HEK293 (cell line): ENCODE data around the gene SDE2.

ENCODE experiments used
- CTCF ChIA-PET: fragments of 350-600 bp; formaldehyde crosslinking; extraction: SDS; loops from one replicate; lab custom pipeline; 2021; ENCODE audit warnings: antibody characterized with exemption; lab: Yijun Ruan, JAX
- POLR2A ChIA-PET: fragments of 300-600 bp; formaldehyde crosslinking; extraction: SDS; loops from one replicate; lab custom pipeline; 2020; ENCODE audit warnings: antibody characterized with exemption, inconsistent platforms; lab: Yijun Ruan, JAX
- H3K27ac ChIP-seq: fragments of 200-500 bp; sonication (Bioruptor generic); 2 replicates; pipeline ENCODE4 v1.5.1; 2014; ENCODE audit warnings: low read depth, low read length, control low read depth, inconsistent platforms; ENCODE audit errors: extremely low read depth
- H3K36me3 ChIP-seq, 2 experiments: fragments of 200-500 bp in 1 of 2; sonication (Bioruptor generic) in 1 of 2; 1 replicate in 1 of 2; 2 replicates in 1 of 2; pipeline ENCODE4 v1.5.1; 2014 to 2017; ENCODE audit warnings: inconsistent platforms in 2 of 2, low read length in 2 of 2; ENCODE audit not compliant: control insufficient read depth in 2 of 2, insufficient read depth in 1 of 2
- H3K4me1 ChIP-seq: fragments of 200-500 bp; sonication (Bioruptor generic); 2 replicates; pipeline ENCODE4 v1.5.1; 2014; ENCODE audit warnings: mild to moderate bottlenecking, low read length, inconsistent platforms; ENCODE audit not compliant: control insufficient read depth, insufficient read depth
- H3K4me3 ChIP-seq: 2 replicates; pipeline ENCODE4 v1.5.1; 2011; ENCODE audit warnings: low read depth, mild to moderate bottlenecking, control low read depth, low read length, moderate library complexity
- H3K9me3 ChIP-seq: fragments of 200-500 bp; sonication (Bioruptor generic); 2 replicates; pipeline ENCODE4 v1.5.1; 2014; ENCODE audit warnings: low read depth, low read length, inconsistent platforms; ENCODE audit not compliant: control insufficient read depth, insufficient read depth
- BCL11B ChIP-seq: fragments of 450-650 bp; formaldehyde crosslinking; IDR thresholded peaks from 2 replicates; pipeline ENCODE4 v1.5.1; 2016; ENCODE audit warnings: low read depth, missing biosample characterization, missing genetic modification characterization
- FEZF1 ChIP-seq: fragments of 450-650 bp; formaldehyde crosslinking; IDR thresholded peaks from 2 replicates; pipeline ENCODE4 v1.5.1; 2016; ENCODE audit warnings: missing biosample characterization, missing genetic modification characterization
- HOXD13 ChIP-seq: sonication (generic); formaldehyde crosslinking; IDR thresholded peaks from 2 replicates; pipeline ENCODE4 v1.8.0; 2022; ENCODE audit warnings: missing genetic modification reagents, borderline replicate concordance
- PRDM10 ChIP-seq: fragments of 450-650 bp; formaldehyde crosslinking; IDR thresholded peaks from 2 replicates; pipeline ENCODE4 v1.5.1; 2016; ENCODE audit warnings: missing biosample characterization, missing genetic modification characterization
- SALL2 ChIP-seq: fragments of 450-650 bp; formaldehyde crosslinking; IDR thresholded peaks from 2 replicates; pipeline ENCODE4 v1.5.0; 2017; ENCODE audit warnings: missing biosample characterization, mild to moderate bottlenecking, missing genetic modification characterization, borderline replicate concordance
- ZBTB1 ChIP-seq: fragments of 450-650 bp; formaldehyde crosslinking; IDR thresholded peaks from 2 replicates; pipeline ENCODE4 v1.5.1; 2016; ENCODE audit warnings: missing biosample characterization, missing genetic modification characterization
- ZBTB11 ChIP-seq: fragments of 450-650 bp; formaldehyde crosslinking; conservative IDR thresholded peaks from 2 replicates; pipeline ENCODE4 v1.5.1; 2016; ENCODE audit warnings: low read depth, missing biosample characterization, missing genetic modification characterization
- ZBTB26 ChIP-seq: fragments of 450-650 bp; formaldehyde crosslinking; optimal IDR thresholded peaks from 2 replicates; pipeline ENCODE3; 2016; ENCODE audit warnings: missing biosample characterization, mild to moderate bottlenecking, missing genetic modification characterization
- ZBTB44 ChIP-seq: fragments of 450-650 bp; IDR thresholded peaks from 2 replicates; pipeline ENCODE4 v1.5.1; 2018; ENCODE audit warnings: missing biosample characterization, mild to moderate bottlenecking, missing genetic modification characterization
- ZNF121 ChIP-seq: fragments of 450-650 bp; formaldehyde crosslinking; IDR thresholded peaks from 2 replicates; pipeline ENCODE4 v1.5.1; 2016; ENCODE audit warnings: missing biosample characterization, missing genetic modification characterization
- ZNF175 ChIP-seq: fragments of 450-650 bp; formaldehyde crosslinking; IDR thresholded peaks from 2 replicates; pipeline ENCODE4 v1.5.1; 2016; ENCODE audit warnings: missing biosample characterization, missing genetic modification characterization
- ZNF341 ChIP-seq: fragments of 450-650 bp; formaldehyde crosslinking; IDR thresholded peaks from 2 replicates; pipeline ENCODE4; 2016; ENCODE audit warnings: low read depth, missing biosample characterization, missing genetic modification characterization
- ZNF37A ChIP-seq: fragments of 450-650 bp; IDR thresholded peaks from 2 replicates; pipeline ENCODE4 v1.5.1; 2018; ENCODE audit warnings: missing biosample characterization, missing genetic modification characterization
- ZNF391 ChIP-seq: fragments of 450-650 bp; formaldehyde crosslinking; IDR thresholded peaks from 2 replicates; pipeline ENCODE4 v1.5.1; 2016; ENCODE audit warnings: low read depth, missing biosample characterization, missing genetic modification characterization, borderline replicate concordance
- ZNF449 ChIP-seq: fragments of 450-650 bp; formaldehyde crosslinking; IDR thresholded peaks from 2 replicates; pipeline ENCODE4 v1.5.1; 2017; ENCODE audit warnings: missing biosample characterization, mild to moderate bottlenecking, missing genetic modification characterization, moderate library complexity
- ZNF571 ChIP-seq: fragments of 450-650 bp; formaldehyde crosslinking; IDR thresholded peaks from 2 replicates; pipeline ENCODE4 v1.5.0; 2017; ENCODE audit warnings: missing biosample characterization, missing genetic modification characterization
- ZNF677 ChIP-seq: fragments of 450-650 bp; IDR thresholded peaks from 2 replicates; pipeline ENCODE4 v1.5.0; 2018; ENCODE audit warnings: missing biosample characterization, mild to moderate bottlenecking, missing genetic modification characterization, moderate library complexity
- ZNF692 ChIP-seq: fragments of 450-650 bp; formaldehyde crosslinking; IDR thresholded peaks from 2 replicates; pipeline ENCODE4 v1.5.1; 2016; ENCODE audit warnings: missing biosample characterization, missing genetic modification characterization
- ZNF701 ChIP-seq: fragments of 450-650 bp; formaldehyde crosslinking; IDR thresholded peaks from 2 replicates; pipeline ENCODE4 v1.5.1; 2016; ENCODE audit warnings: missing biosample characterization, missing genetic modification characterization
- ZNF768 ChIP-seq: fragments of 450-650 bp; formaldehyde crosslinking; IDR thresholded peaks from 2 replicates; pipeline ENCODE4 v1.5.1; 2018; ENCODE audit warnings: missing biosample characterization, mild to moderate bottlenecking, missing genetic modification characterization
- ZXDB ChIP-seq: fragments of 450-650 bp; formaldehyde crosslinking; IDR thresholded peaks from 2 replicates; pipeline ENCODE4 v1.5.1; 2016; ENCODE audit warnings: missing biosample characterization, missing genetic modification characterization

The SDE2 gene

GRCh38 chr1:225953315-225953714, 45.8 kb downstream of the SDE2 start:
- Histone ChIP-seq H3K4me3 (no peak overlapping the region), H3K4me1 (no peaks in the 10 kb centered on the region), H3K36me3 (no peaks in the 10 kb centered on the region), H3K27ac (no peak overlapping the region), H3K9me3 (no peaks in the 10 kb centered on the region)
- ChIA-PET POLR2A (interaction anchor here (1.2 kb wide), 1 partner anchor 29 kb away, joined by 3 read pairs; the partner anchor contains the start of gene PYCR2), CTCF (interaction anchor here (1.1 to 2.1 kb wide), 2 partner anchors 10 to 22 kb away, joined by 4 to 9 read pairs; no protein-coding TSS in a partner anchor)
- no peak for TF ChIP-seq ZNF175 (tag by site-specific recombination)
- TF ChIP-seq HOXD13, result no peak

- CTCF ChIA-PET, result interaction anchor here (1.0 to 5.0 kb wide), 8 partner anchors 11 to 476 kb away, joined by 3 to 32 read pairs (median 3); no protein-coding TSS in a partner anchor
- no peak overlapping the region for H3K4me3 ChIP-seq
- TF ChIP-seq PRDM10 (no peak), ZNF677 (tag by site-specific recombination) (peak; percentile 64; the same call in 1 of the 2 replicates), ZNF701 (tag by site-specific recombination) (no peak), FEZF1 (no peak), ZNF692 (tag by site-specific recombination) (no peak), BCL11B (tag by site-specific recombination) (no peak), ZBTB44 (tag by site-specific recombination) (0 out of 2 replicates have a peak, but pooled peaks have one; percentile 27), ZNF121 (no peak), ZNF341 (tag by site-specific recombination) (peak; percentile 55; the same call in 1 of the 2 replicates), ZNF449 (tag by site-specific recombination) (no peak), ZXDB (tag by site-specific recombination) (no peak), ZNF391 (no peak), SALL2 (tag by site-specific recombination) (no peak), ZNF571 (tag by site-specific recombination) (no peak), ZBTB26 (tag by site-specific recombination) (no peak), ZBTB11 (tag by site-specific recombination) (no peak), ZNF37A (tag by site-specific recombination) (no peak), ZNF768 (no peak), ZBTB1 (no peak)
These were observed 48.1 kb downstream of the SDE2 start for GRCh38 chr1:225950905-225951497.

More at GRCh38 chr1:225950905-225951497, 48.1 kb downstream of the SDE2 start:
- POLR2A ChIA-PET, result interaction anchor here (1.0 kb wide), 1 partner anchor 10 kb away, joined by 4 read pairs; the partner anchor contains the start of gene LEFTY2
- Histone ChIP-seq H3K36me3 (no peaks in the 10 kb centered on the region), H3K27ac (no peak overlapping the region), H3K4me1 (no peaks in the 10 kb centered on the region), H3K9me3 (no peaks in the 10 kb centered on the region)
